GM18907 (cell line): ENCODE measurements around the gene LRCOL1.
"Not testable (repeated sequence)": the region's sequence is repeated elsewhere in the genome, so short reads cannot be mapped to it uniquely, and the experiment has no call there.

Experiments used
- ATAC-seq: cut with Tn5 transposase; IDR thresholded peaks from one replicate; pipeline ENCODE4 v1.9.1; 2021; ENCODE audit warnings: mild to moderate bottlenecking, moderate library complexity; ENCODE audit not compliant: unreplicated experiment

LRCOL1 gene

DNA sequence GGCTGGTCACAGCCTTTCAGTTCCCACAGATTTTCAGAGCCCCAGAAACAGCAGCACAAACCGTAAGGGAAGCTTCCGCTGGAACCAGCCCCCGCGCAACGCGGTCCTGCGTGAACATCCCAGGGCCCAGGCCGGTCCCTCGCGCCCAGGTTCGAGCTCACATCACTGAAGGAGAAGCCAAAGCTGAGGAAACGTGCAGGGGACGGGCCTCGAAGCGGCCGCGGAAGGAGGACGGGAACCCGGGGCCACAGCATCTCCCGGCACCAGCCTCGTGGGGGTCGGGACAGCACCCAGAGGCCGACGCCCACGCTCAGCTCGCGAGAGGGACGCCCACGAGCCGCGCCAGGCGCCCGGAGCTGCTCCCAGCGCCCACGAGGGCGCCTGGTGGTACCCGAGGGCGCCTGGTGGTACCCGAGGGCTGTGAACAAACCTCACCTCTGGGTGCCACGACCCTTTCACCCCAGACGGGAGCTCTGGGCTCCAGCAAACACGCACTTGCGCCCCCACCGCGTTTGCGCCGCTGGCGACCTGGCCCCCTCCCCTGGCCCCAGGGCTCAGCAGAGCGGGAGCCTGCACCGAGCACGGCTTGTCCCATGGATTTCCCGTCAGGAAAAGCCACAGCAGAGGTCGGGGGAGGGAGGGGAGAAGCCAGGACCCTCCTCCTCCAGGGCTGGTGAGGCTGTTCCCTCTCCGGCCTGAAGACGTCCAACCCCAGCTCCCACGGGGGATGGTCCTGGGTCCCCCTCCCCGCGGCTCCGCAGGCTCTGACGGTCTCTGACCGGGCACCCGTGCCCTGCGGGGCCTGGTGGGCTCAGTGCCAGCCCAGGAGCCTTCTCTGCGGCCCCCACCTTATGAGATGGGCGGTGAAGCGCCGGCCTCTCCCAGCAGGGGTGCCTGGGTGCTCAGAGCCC, 6.9 kb downstream of the LRCOL1 start:
- no peak for ATAC-seq

DNA sequence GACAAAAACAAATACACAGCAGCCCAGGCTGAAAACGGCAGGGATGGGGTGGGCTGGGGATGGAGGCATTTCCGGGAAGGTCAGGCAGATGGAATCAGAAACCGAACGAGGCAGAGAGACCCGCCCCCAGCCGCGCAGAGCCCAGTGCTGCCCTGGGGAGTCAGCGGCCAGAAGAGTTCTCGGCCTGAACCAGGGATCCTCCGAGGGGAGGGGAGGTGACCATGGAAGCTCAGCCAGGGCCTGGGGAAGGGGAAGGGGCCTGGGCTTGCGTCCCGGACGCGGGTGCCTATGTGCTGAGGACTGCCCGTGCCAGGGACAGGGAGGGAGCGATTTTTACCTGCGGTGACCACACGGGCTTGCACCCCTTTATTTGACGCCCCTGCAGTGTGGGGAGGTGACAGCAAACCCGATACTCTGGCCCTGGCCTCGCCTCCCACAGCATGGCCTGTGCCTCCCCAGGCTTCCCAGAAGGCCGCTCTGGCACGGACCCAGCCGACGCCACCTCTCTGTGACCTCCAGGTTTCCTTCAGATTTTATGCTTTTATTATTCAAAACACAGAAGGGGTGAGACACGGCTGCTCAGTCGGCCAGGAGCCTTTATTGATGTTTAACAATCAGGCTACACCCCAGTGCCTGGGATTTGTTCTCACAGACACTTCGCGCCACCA, 7.7 kb downstream of the LRCOL1 start:
- ATAC-seq: no peak

DNA sequence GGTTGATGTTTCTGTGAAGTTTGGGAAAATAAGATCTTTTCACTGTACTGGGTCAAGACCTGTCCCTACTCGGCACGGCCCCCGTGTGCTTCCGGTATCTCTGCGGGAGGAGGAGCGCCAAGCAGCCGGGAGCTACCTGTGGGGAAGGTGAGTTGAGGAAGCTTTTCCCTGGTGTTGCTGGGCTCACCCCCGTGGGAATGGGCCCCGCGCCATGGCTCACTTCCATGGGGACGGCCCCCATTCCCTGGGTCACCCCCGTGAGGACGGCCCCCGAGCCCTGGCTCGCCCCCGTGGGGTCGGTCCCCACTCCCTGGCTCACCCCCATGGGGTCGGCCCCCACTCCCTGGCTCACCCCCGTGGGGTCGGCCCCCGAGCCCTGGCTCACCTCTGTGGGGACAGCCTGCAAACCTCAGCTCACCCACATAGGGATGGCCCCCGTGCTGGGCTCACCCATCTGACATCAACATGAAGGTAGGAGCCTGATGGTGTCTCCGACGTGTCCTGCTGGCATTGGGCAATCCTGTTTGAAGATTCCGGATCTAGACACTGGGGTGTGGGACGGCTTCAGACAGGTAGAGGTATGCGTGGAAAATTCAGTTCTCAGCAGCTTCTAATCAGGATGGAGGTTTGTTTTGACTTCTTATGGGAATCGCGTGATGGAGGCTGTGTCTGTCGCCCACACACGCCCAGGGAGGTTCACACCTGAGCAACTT, 9.1 kb downstream of the LRCOL1 start:
- ATAC-seq: no peak

DNA sequence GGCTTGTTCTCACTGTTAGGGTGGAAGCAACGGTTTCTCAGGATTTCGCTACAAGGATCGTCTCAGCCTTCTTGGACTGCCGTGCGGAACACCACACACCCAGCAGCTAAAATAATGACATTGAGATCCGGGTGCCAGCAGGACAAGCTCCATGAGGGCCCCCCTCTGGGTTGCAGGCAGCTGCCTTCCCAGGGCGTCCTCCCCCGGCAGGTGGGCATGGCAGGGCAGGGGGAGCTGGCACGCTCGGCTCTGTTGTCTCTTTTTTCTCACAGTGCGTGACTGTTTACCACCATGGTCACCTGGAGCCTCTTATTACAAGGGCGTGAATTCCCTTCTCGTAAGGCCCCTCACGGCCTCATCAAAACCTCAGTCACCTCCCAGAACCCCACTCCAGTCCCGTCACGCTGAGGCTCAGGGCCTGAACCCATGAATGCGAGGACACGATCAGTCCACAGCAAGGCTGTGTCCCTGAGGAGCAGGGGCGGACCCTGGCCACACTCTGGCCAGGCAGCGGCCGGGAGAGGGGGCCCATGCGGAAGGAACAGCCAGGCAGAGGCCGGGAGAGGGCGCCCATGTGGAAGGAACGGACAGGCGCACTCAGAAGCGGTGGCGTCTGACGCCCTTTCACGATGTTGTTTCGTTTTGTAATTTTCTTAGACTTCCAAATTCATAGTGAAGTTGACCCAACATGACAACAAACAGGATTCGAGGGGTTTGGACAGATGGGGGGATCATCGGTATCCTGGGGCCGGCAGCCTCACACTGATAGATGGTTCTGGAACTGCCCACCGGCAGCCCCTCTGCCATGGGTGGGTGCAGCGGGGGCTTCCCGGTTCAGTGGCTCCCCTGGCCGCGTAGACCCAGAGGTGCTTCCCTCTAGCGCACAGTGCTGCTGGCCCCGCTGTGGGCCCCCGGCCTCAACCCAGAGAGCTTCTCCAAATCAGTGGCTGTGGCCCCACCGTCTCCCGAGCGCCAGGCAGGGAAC, 10.0 kb downstream of the LRCOL1 start:
- ATAC-seq: no peak

DNA sequence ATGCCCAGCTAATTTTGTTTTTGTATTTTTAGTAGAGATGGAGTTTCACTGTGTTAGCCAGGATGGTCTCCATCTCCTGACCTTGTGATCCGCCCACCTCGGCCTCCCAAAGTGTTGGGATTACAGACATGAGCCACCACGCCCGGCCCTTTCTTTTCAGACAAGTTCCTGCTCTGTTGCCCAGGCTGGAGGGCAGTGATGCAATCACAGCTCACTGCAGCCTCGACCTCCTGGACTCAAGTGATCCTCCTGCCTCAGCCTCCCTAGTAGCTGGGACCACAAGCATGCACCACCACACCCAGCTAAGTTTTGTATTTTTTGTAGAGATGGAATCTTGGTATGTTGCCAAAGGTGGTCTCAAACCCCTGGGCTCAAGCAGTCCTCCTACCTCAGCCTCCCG, 10.9 kb downstream of the LRCOL1 start:
- ATAC-seq: not testable (repeated sequence)

DNA sequence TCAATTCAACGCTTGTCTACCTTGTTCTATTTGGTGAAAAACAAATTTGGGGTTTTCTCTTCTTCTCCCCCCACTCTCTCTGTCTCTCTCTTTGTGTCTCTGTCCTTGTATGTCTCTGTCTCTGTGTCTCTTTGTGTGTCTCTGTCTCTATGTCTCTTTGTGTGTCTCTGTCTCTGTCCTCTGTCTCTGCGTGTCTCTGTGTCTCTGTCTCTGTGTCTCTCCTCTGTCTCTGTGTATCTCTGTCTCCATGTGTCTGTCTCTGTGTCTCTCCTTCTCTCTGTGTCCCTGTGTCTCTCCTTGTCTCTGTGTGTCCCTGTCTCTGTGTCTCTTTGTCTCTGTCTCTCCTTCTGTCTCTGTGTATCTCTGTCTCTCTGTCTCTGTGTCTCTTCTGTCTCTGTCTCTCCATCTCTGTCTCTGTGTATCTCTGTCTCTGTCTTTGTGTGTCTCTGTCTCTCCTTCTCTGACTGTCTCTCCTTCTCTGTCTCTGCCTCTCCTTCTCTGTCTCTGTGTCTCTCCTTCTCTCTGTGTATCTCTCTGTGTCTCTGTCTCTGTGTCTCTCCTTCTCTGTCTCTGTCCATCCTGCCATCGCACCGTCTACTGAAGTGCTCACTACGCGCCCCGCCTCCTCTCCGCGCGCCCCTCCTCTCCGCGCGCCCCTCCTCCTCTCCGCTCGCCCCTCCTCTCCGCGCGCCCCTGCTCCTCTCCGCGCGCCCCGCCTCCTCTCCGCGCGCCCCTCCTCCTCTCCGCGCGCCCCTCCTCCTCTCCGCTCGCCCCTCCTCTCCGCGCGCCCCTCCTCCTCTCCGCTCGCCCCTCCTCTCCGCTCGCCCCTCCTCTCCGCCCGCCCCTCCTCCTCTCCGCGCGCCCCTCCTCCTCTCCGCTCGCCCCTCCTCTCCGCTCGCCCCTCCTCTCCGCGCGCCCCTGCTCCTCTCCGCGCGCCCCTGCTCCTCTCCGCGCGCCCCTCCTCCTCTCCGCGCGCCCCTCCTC, 12.8 kb downstream of the LRCOL1 start:
- ATAC-seq: no peak

DNA sequence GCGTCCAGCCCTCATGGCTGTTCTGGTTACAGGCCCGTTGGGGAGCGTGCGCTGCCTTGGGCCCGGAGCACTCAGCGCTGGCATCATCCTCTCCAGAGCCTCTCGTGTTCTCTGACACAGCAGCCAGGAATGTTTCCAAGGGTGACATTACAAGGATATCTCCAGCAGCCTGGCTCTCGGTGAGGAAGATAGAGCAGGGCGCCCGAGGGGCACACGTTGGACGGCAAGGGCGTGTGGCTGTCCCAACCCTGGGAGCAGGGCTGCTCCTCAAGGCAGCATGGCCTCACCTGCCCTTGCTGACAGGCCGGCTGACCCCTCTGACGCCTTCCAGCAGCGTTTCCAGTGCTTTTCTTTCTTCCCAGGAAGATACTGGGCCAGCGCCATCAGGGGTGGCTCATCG, 14.4 kb downstream of the LRCOL1 start:
- no peak for ATAC-seq

DNA sequence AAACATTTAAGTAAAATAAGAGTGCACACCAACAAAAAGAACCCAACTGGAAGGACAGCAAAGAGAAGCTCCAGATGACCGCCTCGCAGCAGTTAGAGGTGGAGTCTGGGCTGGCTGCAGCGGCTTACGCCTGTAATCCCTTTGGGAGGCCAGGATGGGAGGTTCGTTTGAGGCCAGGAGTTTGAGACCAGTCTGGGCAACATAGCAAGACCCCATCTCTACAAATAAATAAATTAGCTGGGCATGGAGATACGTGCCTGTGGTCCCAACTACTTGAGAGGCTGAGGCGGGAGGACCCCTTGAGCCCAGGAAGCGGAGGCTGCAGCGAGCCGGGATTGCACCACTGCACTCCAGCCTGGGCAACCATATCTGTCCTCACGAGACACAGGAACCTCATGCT, 15.2 kb downstream of the LRCOL1 start:
- ATAC-seq: no peak

DNA sequence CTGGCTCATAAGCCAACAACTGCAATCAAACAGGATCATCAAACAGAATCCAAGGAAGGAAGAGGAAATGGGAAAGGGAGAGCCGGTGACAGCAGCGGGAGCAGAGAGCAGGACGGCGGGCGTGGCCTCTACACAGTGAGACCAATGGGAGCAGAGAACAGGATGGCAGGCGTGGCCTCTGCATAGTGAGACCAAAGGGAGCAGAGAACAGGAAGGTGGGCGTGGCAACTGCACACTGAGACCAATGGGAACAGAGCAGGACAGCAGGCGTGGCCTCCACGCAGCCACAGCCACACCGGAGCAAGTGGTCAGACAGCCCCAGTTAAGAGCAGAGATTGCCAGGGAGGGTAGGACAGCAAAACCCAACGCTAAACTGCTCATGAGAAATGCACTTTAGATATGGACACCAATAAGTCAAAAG, 16.4 kb downstream of the LRCOL1 start:
- ATAC-seq: no peak

DNA sequence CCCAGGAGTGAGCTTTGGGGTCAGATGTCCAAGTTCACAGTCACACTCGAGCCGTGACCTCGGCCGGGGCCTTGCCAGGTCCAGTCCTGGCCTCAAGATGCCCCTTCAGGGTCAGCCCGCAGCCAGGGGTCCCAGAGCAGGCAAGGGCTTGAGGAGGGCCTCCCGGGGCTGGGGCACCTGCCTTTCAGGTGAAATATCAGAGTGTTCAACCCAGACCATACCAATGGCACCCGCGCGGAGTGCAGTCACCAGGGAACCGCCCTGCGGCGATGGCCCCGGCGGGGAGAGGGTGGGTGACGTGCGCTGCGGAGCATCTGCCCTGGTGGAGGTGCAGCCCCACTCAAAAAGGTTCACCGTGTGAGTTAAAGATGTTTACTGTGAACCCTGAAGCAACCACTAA, 16.9 kb downstream of the LRCOL1 start:
- no peak for ATAC-seq

DNA sequence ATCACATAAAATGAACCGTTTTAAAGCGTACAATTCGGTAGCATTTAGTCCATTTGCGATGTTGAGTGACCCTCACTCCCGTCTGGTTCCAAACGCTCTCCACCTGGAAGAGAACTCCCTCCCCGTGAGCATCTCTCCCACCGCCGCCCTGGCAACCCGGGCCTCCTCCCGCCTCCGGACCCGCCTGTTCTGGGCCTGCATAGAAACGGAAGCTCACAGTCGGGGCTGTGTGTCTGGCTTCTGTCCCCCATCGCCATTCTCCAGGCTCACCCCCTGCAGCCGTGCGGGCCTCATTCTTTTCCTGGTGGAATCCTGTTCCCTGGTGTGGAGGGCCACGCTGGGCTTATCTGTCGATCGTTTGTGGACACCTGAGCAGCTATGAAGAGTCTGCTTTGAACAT, 17.3 kb downstream of the LRCOL1 start:
- no peak for ATAC-seq

DNA sequence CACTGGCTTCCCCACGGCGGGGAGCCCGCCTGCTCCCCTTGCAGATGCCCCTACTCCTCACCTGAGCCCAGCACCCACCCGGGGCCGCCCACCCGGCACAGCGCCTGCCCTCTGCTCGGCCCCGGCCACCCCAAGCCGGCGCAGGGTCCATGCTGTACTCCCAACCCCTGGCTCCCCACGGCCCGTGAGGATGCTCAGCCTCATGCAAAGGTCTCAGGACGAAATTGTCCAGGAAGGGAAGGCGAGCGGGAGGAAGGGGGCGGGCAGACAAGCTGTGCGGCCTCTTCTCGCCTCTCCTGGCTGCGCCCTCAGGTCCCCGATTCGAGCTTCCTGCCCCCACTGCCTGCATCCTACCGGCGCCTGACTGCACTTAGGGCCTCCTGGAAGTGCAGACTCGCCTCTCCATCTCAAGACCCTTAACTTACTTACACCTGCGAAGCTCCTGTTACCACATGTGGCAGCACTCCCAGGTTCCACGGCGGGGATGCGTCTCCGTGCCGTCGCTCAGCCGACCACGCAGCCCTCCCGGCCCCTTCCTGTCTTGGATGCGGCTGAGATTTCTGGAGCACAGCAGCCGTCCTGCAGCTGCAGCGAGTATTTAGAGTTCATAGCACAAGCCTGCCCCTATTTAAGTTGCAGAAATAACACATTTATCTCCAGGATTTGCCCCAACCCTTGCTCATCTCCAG, 18.0 kb downstream of the LRCOL1 start:
- ATAC-seq: no peak

DNA sequence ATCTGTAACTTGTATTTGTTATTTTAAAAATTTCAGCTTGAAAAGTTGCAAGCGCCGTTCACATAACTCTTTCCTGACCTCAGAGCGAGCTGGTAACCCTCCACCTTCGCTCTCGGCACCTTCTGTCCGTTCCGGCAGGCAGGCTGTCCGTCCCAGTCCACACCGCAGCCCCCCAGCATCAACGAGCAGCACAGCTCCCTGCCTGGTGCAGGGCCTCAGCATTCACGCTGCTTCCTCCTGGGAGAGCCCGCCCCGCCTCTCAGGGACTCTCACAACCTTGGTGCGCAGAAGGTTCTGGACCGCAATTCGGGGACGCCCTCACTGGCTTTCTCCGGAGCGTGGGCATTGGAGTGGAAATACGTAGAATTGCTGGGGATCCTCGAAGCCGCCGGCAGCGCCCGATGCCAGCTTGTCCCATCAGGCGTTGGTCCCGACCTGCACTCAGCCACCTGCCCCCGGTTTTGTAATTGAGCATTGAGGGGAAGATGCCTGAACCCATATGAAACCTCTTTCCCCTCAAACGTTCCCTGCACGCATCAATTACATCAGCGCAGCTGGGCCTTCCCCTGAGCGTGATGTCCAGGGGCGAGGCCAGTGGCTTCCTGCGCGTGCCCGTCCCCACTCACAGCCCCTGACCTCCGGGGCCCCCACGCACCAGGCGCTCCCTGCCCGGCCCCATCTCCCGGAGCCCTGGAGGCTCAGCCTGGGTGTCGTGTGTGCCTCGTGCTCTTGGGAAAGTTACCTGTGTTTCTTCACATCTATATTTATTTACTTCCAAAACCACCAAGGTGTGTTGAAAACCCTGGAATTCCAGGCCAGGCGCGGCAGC, 19.1 kb downstream of the LRCOL1 start:
- no peak for ATAC-seq

DNA sequence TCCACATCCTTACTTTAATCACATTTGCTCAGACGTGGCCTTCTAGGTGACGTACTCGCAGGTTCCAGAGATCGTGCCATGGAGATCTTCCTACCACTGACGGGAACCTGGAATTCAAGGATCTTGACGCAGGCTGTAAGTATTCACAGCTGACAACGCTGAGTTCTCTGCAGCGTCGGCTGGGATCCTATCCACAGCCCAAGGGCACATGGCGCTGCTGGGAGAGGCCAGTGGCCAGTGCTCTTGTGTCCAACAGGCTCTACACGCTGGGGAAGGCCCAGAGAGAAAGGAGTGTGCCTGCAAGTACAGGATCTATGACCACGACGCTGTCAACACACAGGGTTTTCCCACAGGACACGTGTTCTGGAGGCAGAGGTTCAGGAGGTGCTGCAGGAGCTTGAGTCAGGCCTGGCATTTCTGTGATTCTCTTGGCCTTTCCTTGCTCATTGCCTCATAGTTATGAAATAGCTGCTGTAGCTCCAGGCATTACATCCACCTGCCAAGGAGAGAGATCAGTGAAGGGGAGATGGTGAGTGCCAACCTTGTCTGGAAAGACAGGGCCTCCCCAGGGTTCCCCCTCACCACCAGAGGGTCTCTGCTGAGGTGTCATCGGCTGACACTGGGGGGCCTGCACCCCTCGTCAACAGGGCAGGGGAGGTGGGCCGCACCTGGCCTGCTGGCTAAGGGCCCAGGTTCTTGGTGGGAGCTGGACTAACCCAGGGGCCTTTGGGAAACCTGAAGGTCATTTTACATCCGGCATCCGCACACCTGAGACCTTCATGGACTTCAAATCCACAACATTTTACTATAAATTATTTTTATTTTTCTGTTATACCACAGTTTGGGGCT, 21.3 kb downstream of the LRCOL1 start:
- ATAC-seq: no peak

DNA sequence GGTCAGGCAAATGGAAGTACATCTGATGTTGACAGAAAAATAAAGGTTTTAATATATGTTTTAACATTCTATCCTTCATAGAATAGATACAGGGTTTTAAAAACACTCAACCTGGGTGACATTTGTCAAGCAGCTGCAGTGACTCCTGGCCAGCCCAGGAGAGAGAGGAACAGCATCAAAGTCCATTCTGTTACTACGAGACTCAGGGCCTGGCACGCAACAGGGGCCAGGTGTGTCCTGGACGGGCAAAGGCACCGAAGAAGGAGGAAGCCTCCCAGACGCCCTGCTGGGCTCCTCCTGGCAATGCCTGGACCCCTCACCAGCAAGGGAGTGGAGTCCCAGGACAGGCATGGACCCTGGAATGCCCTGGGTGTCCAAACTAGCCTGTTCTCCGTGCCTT, 22.1 kb downstream of the LRCOL1 start:
- ATAC-seq: no peak

DNA sequence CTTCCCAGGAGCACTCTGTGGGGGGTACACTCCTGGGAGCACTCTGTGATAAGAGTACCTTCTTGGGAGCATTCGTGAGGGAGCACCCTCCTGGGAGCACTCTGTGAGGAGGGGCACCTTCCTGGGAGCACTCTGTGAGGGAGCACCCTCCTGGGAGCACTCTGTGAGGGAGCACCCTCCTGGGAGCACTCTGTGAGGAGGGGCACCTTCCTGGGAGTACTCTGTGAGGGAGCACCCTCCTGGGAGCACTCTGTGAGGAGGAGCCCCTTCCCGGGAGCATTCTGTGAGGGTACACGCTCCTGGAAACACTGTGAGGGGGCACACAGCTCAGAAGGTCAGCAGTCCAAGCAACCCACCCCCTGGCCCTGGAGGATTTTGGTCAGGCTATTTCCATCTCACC, 22.6 kb downstream of the LRCOL1 start:
- ATAC-seq: no peak

DNA sequence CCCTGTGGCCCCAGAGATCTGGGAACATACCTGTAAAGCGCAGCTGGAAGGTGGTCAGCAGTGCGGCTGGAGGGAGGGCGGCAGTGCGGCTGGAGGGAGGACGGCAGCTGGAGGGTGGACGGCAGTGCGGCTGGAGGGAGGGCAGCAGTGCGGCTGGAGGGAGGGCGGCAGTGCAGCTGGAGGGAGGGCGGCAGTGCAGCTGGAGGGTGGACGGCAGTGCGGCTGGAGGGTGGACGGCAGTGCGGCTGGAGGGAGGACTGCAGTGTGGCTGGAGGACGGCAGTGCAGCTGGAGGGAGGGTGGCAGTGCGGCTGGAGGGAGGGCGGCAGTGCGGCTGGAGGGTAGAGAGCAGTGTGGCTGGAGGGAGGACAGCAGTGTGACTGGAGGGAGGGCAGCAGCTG, 23.5 kb downstream of the LRCOL1 start:
- no peak for ATAC-seq
